HEK293 (cell line): Measurements from ENCODE around the gene ADAMTS12.

Experiments
- ATF2 ChIP-seq: fragments of 450-650 bp; formaldehyde crosslinking; IDR thresholded peaks from 2 replicates; pipeline ENCODE4 v1.5.1; 2016; ENCODE audit warnings: missing biosample characterization, missing genetic modification characterization, low read depth
- CTCF ChIP-seq: fragments of 450-650 bp; formaldehyde crosslinking; IDR thresholded peaks from 2 replicates; pipeline ENCODE4 v1.5.1; 2016; ENCODE audit warnings: missing biosample characterization, missing genetic modification characterization
- PRDM2 ChIP-seq: fragments of 450-650 bp; formaldehyde crosslinking; IDR thresholded peaks from 2 replicates; pipeline ENCODE4 v1.5.1; 2016; ENCODE audit warnings: missing biosample characterization, missing genetic modification characterization, borderline replicate concordance
- REPIN1 ChIP-seq: fragments of 450-650 bp; formaldehyde crosslinking; IDR thresholded peaks from 2 replicates; pipeline ENCODE4 v1.5.1; 2017; ENCODE audit warnings: missing biosample characterization, missing genetic modification characterization, low read depth
- REST ChIP-seq: fragments of 450-650 bp; formaldehyde crosslinking; IDR thresholded peaks from 2 replicates; pipeline ENCODE4 v1.5.1; 2016; ENCODE audit warnings: missing biosample characterization, missing genetic modification characterization
- YY1 ChIP-seq: fragments of 450-650 bp; formaldehyde crosslinking; IDR thresholded peaks from 2 replicates; pipeline ENCODE4 v1.5.1; 2018; ENCODE audit warnings: missing biosample characterization, missing genetic modification characterization
- ZBTB44 ChIP-seq: fragments of 450-650 bp; IDR thresholded peaks from 2 replicates; pipeline ENCODE4 v1.5.1; 2018; ENCODE audit warnings: missing biosample characterization, mild to moderate bottlenecking, missing genetic modification characterization
- ZEB2 ChIP-seq: fragments of 450-650 bp; formaldehyde crosslinking; IDR thresholded peaks from 2 replicates; pipeline ENCODE4 v1.5.1; 2016; ENCODE audit warnings: missing biosample characterization, missing genetic modification characterization
- ZFP3 ChIP-seq: fragments of 450-650 bp; formaldehyde crosslinking; IDR thresholded peaks from 2 replicates; pipeline ENCODE4 v1.5.1; 2016; ENCODE audit warnings: low read depth, missing biosample characterization, missing genetic modification characterization
- ZNF114 ChIP-seq: fragments of 450-650 bp; formaldehyde crosslinking; IDR thresholded peaks from 2 replicates; pipeline ENCODE4 v1.5.0; 2017; ENCODE audit warnings: missing biosample characterization, missing genetic modification characterization
- ZNF121 ChIP-seq: fragments of 450-650 bp; formaldehyde crosslinking; IDR thresholded peaks from 2 replicates; pipeline ENCODE4 v1.5.1; 2016; ENCODE audit warnings: missing biosample characterization, missing genetic modification characterization
- ZNF335 ChIP-seq: fragments of 450-650 bp; formaldehyde crosslinking; conservative IDR thresholded peaks from 2 replicates; pipeline ENCODE4 v1.5.1; 2016; ENCODE audit warnings: missing biosample characterization, missing genetic modification characterization
- ZNF350 ChIP-seq: fragments of 450-650 bp; formaldehyde crosslinking; IDR thresholded peaks from 2 replicates; pipeline ENCODE4 v1.5.0; 2017; ENCODE audit warnings: missing biosample characterization, mild to moderate bottlenecking, missing genetic modification characterization
- ZNF501 ChIP-seq: fragments of 450-650 bp; formaldehyde crosslinking; IDR thresholded peaks from 2 replicates; pipeline ENCODE4 v1.5.1; 2016; ENCODE audit warnings: missing biosample characterization, missing genetic modification characterization

- TF ChIP-seq ZNF114 (tag by site-specific recombination) = no peak
- TF ChIP-seq CTCF = no peak
- no peak for TF ChIP-seq ZBTB44 (tag by site-specific recombination)
- no peak for TF ChIP-seq ZNF501 (tag by site-specific recombination)
- TF ChIP-seq ZEB2 (tag by site-specific recombination) = no peak
- no peak for TF ChIP-seq ZNF350 (tag by site-specific recombination)
- no peak for TF ChIP-seq ZNF335 (tag by site-specific recombination)
- no peak for TF ChIP-seq ZFP3
- no peak for TF ChIP-seq REPIN1
- TF ChIP-seq PRDM2 = no peak
- TF ChIP-seq REST (tag by site-specific recombination) = no peak
- TF ChIP-seq YY1 (tag by site-specific recombination) = no peak
- TF ChIP-seq ATF2 (tag by site-specific recombination) = no peak
- TF ChIP-seq ZNF121 (tag by site-specific recombination) = no peak
Measured at GRCh38 chr5:33490071-33490665, 401.6 kb downstream of the ADAMTS12 start.
